ENCODE data around the gene ARID1A.

ARID1A gene

DNA sequence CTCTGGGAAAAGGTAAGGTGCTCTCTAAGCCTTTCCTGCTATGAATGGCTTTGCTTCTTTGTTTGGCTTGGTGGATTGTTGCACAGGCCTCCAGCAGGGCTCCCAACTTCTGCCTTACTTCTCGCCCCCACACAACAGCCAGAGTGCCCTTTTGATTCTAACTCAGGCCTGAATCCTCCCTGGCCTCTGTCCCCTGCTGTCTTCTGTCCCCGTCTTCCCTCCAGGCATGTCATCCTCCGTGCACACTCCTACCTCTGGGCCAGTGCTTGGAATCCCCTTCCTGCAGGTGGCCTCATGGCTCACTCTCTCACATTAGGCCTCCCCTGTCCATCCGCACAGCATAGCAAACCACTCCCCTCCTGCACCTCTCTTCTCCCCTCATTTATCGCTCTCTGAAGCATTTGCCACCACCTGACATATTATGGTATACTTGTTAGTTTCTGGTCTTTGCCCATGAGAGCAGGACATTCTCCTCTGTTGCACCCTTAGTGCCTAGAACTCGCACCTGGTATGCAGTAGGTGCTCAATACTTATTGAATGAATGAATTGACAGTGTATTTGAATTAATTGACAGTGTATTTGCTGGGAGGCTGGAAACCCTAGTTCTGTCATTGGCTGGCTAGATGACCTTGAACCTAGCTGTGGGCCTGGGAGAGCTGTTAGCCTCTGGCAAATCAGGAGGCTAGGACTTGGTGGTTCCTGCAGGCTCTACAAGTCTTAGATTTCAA, 133.5 kb downstream of the ARID1A start:
- no peak for DNase-seq

DNA sequence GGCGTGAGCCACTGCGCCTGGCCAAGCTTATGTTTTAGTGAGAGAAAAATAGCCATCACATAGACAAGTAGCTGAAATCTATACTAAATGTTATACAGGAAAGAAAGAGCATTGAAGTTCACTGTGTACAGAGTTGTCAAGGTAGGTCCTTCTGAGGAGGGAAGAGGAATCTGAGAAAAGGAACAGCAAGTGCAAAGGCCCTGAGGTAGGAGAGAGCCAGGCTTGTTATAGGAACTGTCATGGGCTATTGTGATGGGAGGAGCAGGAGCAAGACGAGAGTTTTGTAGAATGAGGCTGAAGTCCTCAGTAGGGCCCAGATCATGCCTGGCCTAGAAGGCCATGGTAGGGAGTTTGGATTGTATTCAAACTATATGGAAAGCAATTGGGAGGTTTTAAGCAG, 135.2 kb downstream of the ARID1A start:
- DNase-seq: no peak
